HEK293T (cell line): ENCODE measurements around the gene SVOP.
"Not testable (repeated sequence)": the region's sequence is repeated elsewhere in the genome, so short reads cannot be mapped to it uniquely, and the experiment has no call there.

Experiments used
- ARNT ChIP-seq: fragments of 450-650 bp; IDR thresholded peaks from 2 replicates; pipeline ENCODE4 v1.6.1; 2017; ENCODE audit warnings: mild to moderate bottlenecking
- BHLHE40 ChIP-seq: fragments of 450-650 bp; IDR thresholded peaks from 2 replicates; pipeline ENCODE4 v1.6.1; 2016; ENCODE audit warnings: mild to moderate bottlenecking, moderate library complexity, borderline replicate concordance
- ELF4 ChIP-seq: fragments of 450-650 bp; IDR thresholded peaks from 2 replicates; pipeline ENCODE4 v1.6.1; 2017; ENCODE audit warnings: antibody characterized with exemption
- FOXM1 ChIP-seq: fragments of 450-650 bp; IDR thresholded peaks from 2 replicates; pipeline ENCODE4 v1.6.1; 2017; ENCODE audit warnings: mild to moderate bottlenecking, borderline replicate concordance
- HDGF ChIP-seq: fragments of 450-650 bp; IDR thresholded peaks from 2 replicates; pipeline ENCODE4 v1.6.1; 2017; ENCODE audit warnings: antibody characterized with exemption, borderline replicate concordance

DNA sequence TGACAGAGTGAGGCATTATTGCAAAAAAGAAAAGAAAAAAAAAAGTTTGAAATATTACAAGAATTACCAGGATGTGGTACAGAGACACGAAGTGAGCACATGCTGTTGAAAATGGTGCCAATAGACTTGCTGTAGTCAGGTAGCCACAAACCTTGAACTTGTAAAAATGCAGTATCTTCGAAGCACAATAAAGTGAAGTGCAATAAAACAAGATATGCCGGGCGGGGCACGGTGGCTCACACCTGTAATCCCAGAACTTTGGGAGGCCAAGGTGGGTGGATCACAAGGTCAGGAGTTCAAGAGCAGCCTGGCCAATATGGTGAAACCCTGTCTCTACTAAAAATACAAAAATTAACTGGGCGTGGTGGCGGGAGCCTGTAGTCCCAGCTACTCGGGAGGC is 28.9 kb upstream of the SVOP start:
- not testable (repeated sequence) for TF ChIP-seq ELF4, BHLHE40, HDGF, ARNT, FOXM1
